Loucy (cell line): ENCODE data around the gene PCDHGB5.

ENCODE experiments used
- H2AFZ ChIP-seq: fragments of 200-600 bp; sonication (generic); 2 replicates; pipeline ENCODE4 v1.6.0; 2016; ENCODE audit warnings: antibody characterized with exemption, mild to moderate bottlenecking, low read length, moderate library complexity
- H3F3A ChIP-seq: fragments of 200-600 bp; 2 replicates; pipeline ENCODE4 v1.6.0; 2016; ENCODE audit warnings: antibody characterized with exemption, low read depth, mild to moderate bottlenecking
- H3K27me3 ChIP-seq: fragments of 200-600 bp; sonication (generic); 2 replicates; pipeline ENCODE4 v1.6.1; 2014; ENCODE audit warnings: low read length, mild to moderate bottlenecking; ENCODE audit not compliant: insufficient read depth, poor library complexity, severe bottlenecking
- H3K36me3 ChIP-seq: fragments of 200-600 bp; sonication (generic); 2 replicates; pipeline ENCODE4 v1.6.1; 2016; ENCODE audit warnings: low read length; ENCODE audit not compliant: insufficient read depth
- H3K4me1 ChIP-seq: fragments of 200-600 bp; sonication (generic); 2 replicates; pipeline ENCODE4 v1.5.1; 2014; ENCODE audit warnings: low read length, mild to moderate bottlenecking; ENCODE audit not compliant: insufficient read depth, poor library complexity, severe bottlenecking
- H3K4me2 ChIP-seq: fragments of 200-600 bp; sonication (generic); 2 replicates; pipeline ENCODE4 v1.6.0; 2014; ENCODE audit warnings: antibody characterized with exemption, low read length, low read depth, mild to moderate bottlenecking; ENCODE audit not compliant: poor library complexity, severe bottlenecking
- H3K4me3 ChIP-seq: fragments of 200-600 bp; sonication (generic); 2 replicates; pipeline ENCODE4 v1.5.1; 2014; ENCODE audit warnings: low read length, mild to moderate bottlenecking, mixed read lengths; ENCODE audit not compliant: poor library complexity, severe bottlenecking
- H3K79me2 ChIP-seq: fragments of 200-600 bp; sonication (generic); 2 replicates; pipeline ENCODE4 v1.6.1; 2014; ENCODE audit warnings: low read length; ENCODE audit not compliant: insufficient read depth
- H3K9ac ChIP-seq: fragments of 200-600 bp; sonication (generic); 2 replicates; pipeline ENCODE4 v1.6.0; 2014; ENCODE audit warnings: mild to moderate bottlenecking, low read depth, low read length, moderate library complexity; ENCODE audit not compliant: poor library complexity, severe bottlenecking
- H3K9me2 ChIP-seq: fragments of 200-600 bp; sonication (generic); replicated peaks from 2 replicates; pipeline ENCODE4 v1.6.1; 2016; ENCODE audit warnings: low read depth, low read length, mixed read lengths
- H3K9me3 ChIP-seq: fragments of 200-600 bp; sonication (generic); 2 replicates; pipeline ENCODE4 v1.6.1; 2014; ENCODE audit warnings: mild to moderate bottlenecking, antibody characterized with exemption, low read length, low read depth; ENCODE audit not compliant: insufficient read depth
- H4K20me1 ChIP-seq: fragments of 200-600 bp; sonication (generic); 2 replicates; pipeline ENCODE4 v1.6.0; 2014; ENCODE audit warnings: antibody characterized with exemption, low read length, mild to moderate bottlenecking; ENCODE audit not compliant: insufficient read depth, poor library complexity, severe bottlenecking
- CTCF ChIP-seq: fragments of 200-600 bp; sonication (generic); conservative IDR thresholded peaks from 2 replicates; pipeline ENCODE4 v1.5.1; 2014; ENCODE audit warnings: mild to moderate bottlenecking, antibody characterized with exemption, low read length
- EZH2phosphoT487 ChIP-seq: fragments of 200-600 bp; IDR thresholded peaks from 2 replicates; pipeline ENCODE4 v1.6.1; 2018; ENCODE audit warnings: antibody characterized with exemption, mild to moderate bottlenecking, moderate library complexity, borderline replicate concordance

PCDHGB5 gene

DNA sequence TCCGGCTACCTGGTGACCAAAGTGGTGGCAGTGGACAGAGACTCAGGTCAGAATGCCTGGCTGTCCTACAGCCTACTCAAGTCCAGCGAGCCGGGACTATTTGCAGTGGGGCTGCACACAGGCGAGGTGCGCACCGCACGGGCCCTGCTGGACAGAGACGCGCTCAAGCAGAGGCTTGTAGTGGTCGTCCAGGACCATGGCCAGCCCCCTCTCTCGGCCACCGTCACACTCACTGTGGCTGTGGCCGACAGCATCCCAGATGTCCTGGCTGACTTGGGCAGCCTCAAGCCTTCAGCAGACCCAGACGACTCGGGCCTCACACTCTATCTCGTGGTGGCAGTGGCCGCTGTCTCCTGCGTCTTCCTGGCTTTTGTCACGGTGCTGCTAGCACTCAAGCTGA, 40.8 kb upstream of the PCDHGB5 start:
- H2AFZ ChIP-seq: no peak overlapping the region
- H3K4me1 ChIP-seq: no peaks in the 10 kb centered on the region
- H3K4me3 ChIP-seq: no peak overlapping the region
- no peaks in the 10 kb centered on the region for H3K9me2 ChIP-seq
- H4K20me1 ChIP-seq: no peaks in the 10 kb centered on the region
- H3K9ac ChIP-seq: no peak overlapping the region
- H3K9me3 ChIP-seq: no peaks in the 10 kb centered on the region
- H3K79me2 ChIP-seq: no peaks in the 10 kb centered on the region
- no peak for TF ChIP-seq EZH2phosphoT487
- TF ChIP-seq CTCF: no peak
- H3K36me3 ChIP-seq: no peaks in the 10 kb centered on the region
- no peaks in the 10 kb centered on the region for H3F3A ChIP-seq
- no peaks in the 10 kb centered on the region for H3K27me3 ChIP-seq
- no peak overlapping the region for H3K4me2 ChIP-seq

DNA sequence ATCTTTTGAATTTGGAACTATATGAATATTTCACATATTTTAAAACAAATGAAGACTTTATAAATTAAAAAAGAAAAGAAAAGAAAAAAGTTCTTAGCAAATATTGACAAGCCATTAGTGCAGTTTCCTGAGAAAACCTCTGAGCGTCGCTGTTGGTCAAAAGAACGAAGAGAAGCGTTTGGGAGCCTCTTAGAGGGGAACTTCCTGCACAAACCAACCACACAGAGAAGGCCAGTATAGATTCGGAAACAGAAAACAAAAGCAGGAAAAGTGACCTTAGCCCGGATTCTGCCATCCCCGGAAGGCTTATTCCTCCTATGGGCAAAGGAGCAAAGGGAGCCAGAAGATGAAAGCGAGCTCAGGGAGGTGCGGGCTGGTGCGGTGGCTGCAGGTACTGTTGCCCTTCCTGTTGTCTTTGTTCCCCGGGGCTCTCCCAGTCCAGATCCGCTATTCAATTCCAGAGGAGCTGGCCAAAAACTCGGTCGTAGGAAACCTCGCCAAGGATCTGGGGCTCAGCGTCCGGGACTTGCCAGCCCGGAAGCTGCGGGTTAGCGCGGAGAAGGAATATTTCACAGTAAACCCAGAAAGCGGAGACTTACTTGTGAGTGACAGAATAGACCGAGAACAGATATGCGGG, 37.8 kb upstream of the PCDHGB5 start, which contains the start of gene PCDHGB2:
PCDHGB2 (plus strand) TSS at position 205 of the 637 bp plus-strand sequence; CDS start at position 347, 142 bp downstream.
- H3K4me3 ChIP-seq: peak within 1 kb of the TSS; percentile 67
- no peaks in the 10 kb centered on the region for H3K9me2 ChIP-seq
- no peaks in the 10 kb centered on the region for H3K4me1 ChIP-seq
- H3K79me2 ChIP-seq: no peaks in the 10 kb centered on the region
- H3K4me2 ChIP-seq: peak within 1 kb of the TSS; percentile 70
- TF ChIP-seq CTCF (peak; percentile 61), EZH2phosphoT487 (no peak)
- H3K9ac ChIP-seq: peak within 1 kb of the TSS; percentile 63
- no peaks in the 10 kb centered on the region for H3F3A ChIP-seq
- no peaks in the 10 kb centered on the region for H3K27me3 ChIP-seq
- H2AFZ ChIP-seq: peak within 1 kb of the TSS; percentile 98
- H3K36me3 ChIP-seq: no peaks in the 10 kb centered on the region
- H4K20me1 ChIP-seq: no peaks in the 10 kb centered on the region
- H3K9me3 ChIP-seq: no peaks in the 10 kb centered on the region

DNA sequence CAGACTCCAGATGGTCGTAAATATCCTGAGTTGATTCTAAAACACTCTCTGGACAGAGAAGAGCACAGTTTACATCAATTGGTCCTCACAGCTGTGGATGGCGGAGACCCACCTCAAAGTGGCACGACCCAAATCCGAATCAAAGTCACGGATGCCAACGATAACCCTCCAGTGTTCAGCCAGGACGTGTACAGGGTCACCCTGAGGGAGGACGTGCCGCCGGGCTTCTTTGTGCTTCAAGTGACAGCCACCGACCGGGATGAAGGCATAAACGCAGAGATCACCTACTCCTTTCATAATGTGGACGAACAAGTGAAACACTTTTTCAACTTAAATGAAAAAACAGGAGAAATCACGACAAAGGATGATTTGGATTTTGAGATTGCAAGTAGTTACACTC, 37.1 kb upstream of the PCDHGB5 start:
- Histone ChIP-seq H3F3A (no peaks in the 10 kb centered on the region), H3K4me2 (no peak overlapping the region), H3K4me3 (peak overlapping the region; percentile 67), H2AFZ (no peak overlapping the region), H3K4me1 (no peaks in the 10 kb centered on the region), H3K36me3 (no peaks in the 10 kb centered on the region), H3K79me2 (no peaks in the 10 kb centered on the region), H3K9me3 (no peaks in the 10 kb centered on the region; the same call in 1 of the 2 replicates), H3K9me2 (no peaks in the 10 kb centered on the region), H4K20me1 (no peaks in the 10 kb centered on the region), H3K27me3 (no peaks in the 10 kb centered on the region), H3K9ac (no peak overlapping the region)
- no peak for TF ChIP-seq CTCF
- no peak for TF ChIP-seq EZH2phosphoT487
